ENCODE measurements around the gene PRKCE. TPM values are rescaled to one million over a fixed set of nuclear protein-coding genes. Genes with fewer than 3 reads are reported as not detected.

Gene PRKCE
- total and polyA plus RNA-seq, 2 of the 8 experiments (the other 6 are each of a cell fraction or from before 2014, with no cell fraction given): 0.54 to 2.1 TPM

- POLR2A ChIA-PET (ENCODE audit: partially characterized antibody): no interaction called here
- H2BK5ac ChIP-seq (ENCODE audit: low read depth, low read length): no peak overlapping the region
- no peak overlapping the region for H3K56ac ChIP-seq (replicated peaks; ENCODE audit: insufficient read length, low read depth, low read length)
- no peaks in the 10 kb centered on the region for H3K9me3 ChIP-seq (ENCODE audit: insufficient read depth in 2 of 2, low read depth in 1 of 2, low read length in 1 of 2)
- no peak overlapping the region for H2BK20ac ChIP-seq (ENCODE audit: low read length)
- no peak overlapping the region for H3K9ac ChIP-seq (replicated peaks in 1 of 4; ENCODE audit: extremely low read depth in 1 of 4, low read depth in 3 of 4, low read length in 3 of 4)
- H3K79me1 ChIP-seq (ENCODE audit: low read depth, low read length): no peaks in the 10 kb centered on the region
- no peaks in the 10 kb centered on the region for H3K36me3 ChIP-seq (ENCODE audit: control insufficient read depth in 2 of 4, insufficient read depth in 4 of 4, low read length in 3 of 4)
- H2BK12ac ChIP-seq (ENCODE audit: low read depth, low read length): no peak overlapping the region
- no peak overlapping the region for H3K18ac ChIP-seq (ENCODE audit: extremely low read depth, low read length)
- H3K14ac ChIP-seq (ENCODE audit: insufficient read length): no peak overlapping the region
- CTCF ChIA-PET (ENCODE audit: partially characterized antibody): interaction anchor here (0.5 to 3.3 kb wide), 4 partner anchors 8 to 165 kb away, joined by 3 to 14 read pairs (median 4); no protein-coding TSS in a partner anchor
- H4K8ac ChIP-seq (ENCODE audit: extremely low read depth, insufficient read depth, low read length): no peak overlapping the region
- no peak overlapping the region for H3K23ac ChIP-seq (ENCODE audit: insufficient read length)
- H4K20me1 ChIP-seq (replicated peaks in 1 of 2; ENCODE audit: control insufficient read depth in 1 of 2, insufficient read depth in 2 of 2, low read length in 2 of 2): no peaks in the 10 kb centered on the region
- H3K27me3 ChIP-seq (replicated peaks in 1 of 4; ENCODE audit: control insufficient read depth in 3 of 4, extremely low read depth in 1 of 4, insufficient read depth in 3 of 4, low read length in 3 of 4): no peaks in the 10 kb centered on the region
- H3K27ac ChIP-seq (ENCODE audit: low read depth, low read length): no peak overlapping the region
- no peak overlapping the region for H2AK5ac ChIP-seq (ENCODE audit: low read depth, low read length)
- H3K79me2 ChIP-seq (ENCODE audit: control insufficient read depth in 1 of 2, insufficient read depth in 2 of 2, low read length in 2 of 2): no peaks in the 10 kb centered on the region
- no peak overlapping the region for H3K4ac ChIP-seq (replicated peaks; ENCODE audit: insufficient read length, low read depth, low read length)
- H2BK15ac ChIP-seq (ENCODE audit: low read length): 0 out of 2 replicates have a peak overlapping the region, but pooled peaks have one; percentile 29
- no peaks in the 10 kb centered on the region for H3K23me2 ChIP-seq (ENCODE audit: low read depth, low read length)
- no peak overlapping the region for H2AFZ ChIP-seq (ENCODE audit: low read length)
- FAIRE-seq (no peak), DNase-seq (ENCODE audit: low read depth in 1 of 2, low spot score in 2 of 2) (no peak)
- no peak overlapping the region for H3K4me2 ChIP-seq (ENCODE audit: insufficient read depth in 1 of 2, low read depth in 2 of 2, low read length in 2 of 2)
- WGBS, 2 experiments (ENCODE audit: extremely low coverage in 1 of 2, insufficient coverage in 1 of 2, insufficient read length in 1 of 2, insufficient replicate concordance in 2 of 2, low coverage in 1 of 2, low lambda C conversion rate in 2 of 2, missing lambda C conversion rate in 1 of 2): 88% methylated on average over 6 of the region's 6 CpGs; no CpG with 5 or more reads in 1 of the 2 experiments
- H4K91ac ChIP-seq (replicated peaks; ENCODE audit: insufficient read length, low read length): no peak overlapping the region
- no peak overlapping the region for H4K5ac ChIP-seq (ENCODE audit: insufficient read length, low read depth, low read length)
- H3K4me3 ChIP-seq (ENCODE audit: extremely low read depth in 1 of 4, insufficient read depth in 2 of 4, low read depth in 3 of 4, low read length in 4 of 4): no peak overlapping the region
- no peak overlapping the region for H2BK120ac ChIP-seq (replicated peaks; ENCODE audit: low read depth, low read length)
- H3K4me1 ChIP-seq (replicated peaks in 1 of 4; ENCODE audit: control insufficient read depth in 3 of 4, insufficient read depth in 4 of 4, low read length in 3 of 4): no peaks in the 10 kb centered on the region
- TF ChIP-seq KDM4A (IDR thresholded peaks at IDR 0.05; ENCODE audit: low read depth, low read length, severe bottlenecking) (no peak), POU5F1 (IDR thresholded peaks at IDR 0.05; ENCODE audit: low read depth, low read length) (no peak), RAD21 (IDR thresholded peaks at IDR 0.05 in 1 of 2, conservative IDR thresholded peaks at IDR 0.05 in 1 of 2; ENCODE audit: low read depth in 2 of 2, low read length in 2 of 2) (no peak), SP4 (IDR thresholded peaks at IDR 0.05; ENCODE audit: low read length) (no peak), TAF1 (IDR thresholded peaks at IDR 0.05; ENCODE audit: low read depth, low read length) (no peak), YY1 (IDR thresholded peaks at IDR 0.05; ENCODE audit: low read depth, low read length) (no peak), CREB1 (IDR thresholded peaks at IDR 0.05) (no peak), JUND (IDR thresholded peaks at IDR 0.05; ENCODE audit: low read length) (no peak), HDAC6 (IDR thresholded peaks at IDR 0.05; ENCODE audit: low read depth, low read length) (no peak), CEBPB (IDR thresholded peaks at IDR 0.05; ENCODE audit: low read depth, low read length) (no peak)
- TF ChIP-seq, protein P1, sequence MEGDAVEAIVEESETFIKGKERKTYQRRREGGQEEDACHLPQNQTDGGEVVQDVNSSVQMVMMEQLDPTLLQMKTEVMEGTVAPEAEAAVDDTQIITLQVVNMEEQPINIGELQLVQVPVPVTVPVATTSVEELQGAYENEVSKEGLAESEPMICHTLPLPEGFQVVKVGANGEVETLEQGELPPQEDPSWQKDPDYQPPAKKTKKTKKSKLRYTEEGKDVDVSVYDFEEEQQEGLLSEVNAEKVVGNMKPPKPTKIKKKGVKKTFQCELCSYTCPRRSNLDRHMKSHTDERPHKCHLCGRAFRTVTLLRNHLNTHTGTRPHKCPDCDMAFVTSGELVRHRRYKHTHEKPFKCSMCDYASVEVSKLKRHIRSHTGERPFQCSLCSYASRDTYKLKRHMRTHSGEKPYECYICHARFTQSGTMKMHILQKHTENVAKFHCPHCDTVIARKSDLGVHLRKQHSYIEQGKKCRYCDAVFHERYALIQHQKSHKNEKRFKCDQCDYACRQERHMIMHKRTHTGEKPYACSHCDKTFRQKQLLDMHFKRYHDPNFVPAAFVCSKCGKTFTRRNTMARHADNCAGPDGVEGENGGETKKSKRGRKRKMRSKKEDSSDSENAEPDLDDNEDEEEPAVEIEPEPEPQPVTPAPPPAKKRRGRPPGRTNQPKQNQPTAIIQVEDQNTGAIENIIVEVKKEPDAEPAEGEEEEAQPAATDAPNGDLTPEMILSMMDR (IDR thresholded peaks at IDR 0.05; ENCODE audit: control extremely low read depth in 1 of 3, insufficient read depth in 1 of 3, low read depth in 1 of 3, low read length in 3 of 3): no peak
Measured at GRCh38 chr2:46177461-46178089, 526.1 kb downstream of the PRKCE start.
